ENCODE data around the gene PLEKHN1.

- TF ChIP-seq CTCF (IDR thresholded peaks at IDR 0.05) (no peak), EP300 (IDR thresholded peaks at IDR 0.05) (no peak), POLR2A (IDR thresholded peaks at IDR 0.05) (no peak), POLR2AphosphoS5 (IDR thresholded peaks at IDR 0.05) (no peak)
Observed at GRCh38 chr1:984476-984814, 18.2 kb downstream of the PLEKHN1 start.
